A549 treated with RU486 at 1 μM for 4 hours (cell line): ENCODE measurements around the gene DAB1. TPM values are rescaled to one million over a fixed set of nuclear protein-coding genes. Genes with fewer than 3 reads are reported as not detected.

Source experiments
- total RNA-seq: library from RNA; stranded (reverse); fragments of 200-300 nt; extraction: Qiagen RNA extraction; gene quantifications from 5 replicates; pipeline ENCODE4 v1.2.3, GENCODE V29; 2022; ENCODE audit warnings: low read depth

The DAB1 gene
- total RNA-seq: not detected in 5 replicates

GRCh38 chr1:57423656-57424211 is at the start of gene DAB1:
Gene DAB1, minus strand, starts transcription at chr1:57424060. Its CDS starts 133,030 bp downstream, at chr1:57291030.

GRCh38 chr1:56965916-56966697 is 457.8 kb downstream of the DAB1 start, which contains the start of gene C8B:
Gene C8B, minus strand, starts transcription at chr1:56966015. Its CDS starts 67 bp downstream, at chr1:56965948.

